HG03571 (cell line): ENCODE measurements around the gene TBC1D7.
A peak's percentile ranks its signal among the peaks of the same experiment; 100 is the strongest.

Experiments
- ATAC-seq: cut with Tn5 transposase; IDR thresholded peaks from one replicate; pipeline ENCODE4 v1.9.1; 2021; ENCODE audit not compliant: unreplicated experiment

TBC1D7 gene

GRCh38 chr6:13328076-13328874 lies at the start of gene TBC1D7:
Gene TBC1D7 (minus strand): TSS chr6:13328537. CDS start chr6:13326898, 1,639 bp downstream.
- peak; percentile 81 for ATAC-seq

GRCh38 chr6:13377054-13377758 lies 48.9 kb upstream of the TBC1D7 start:
- ATAC-seq = no peak

DNA sequence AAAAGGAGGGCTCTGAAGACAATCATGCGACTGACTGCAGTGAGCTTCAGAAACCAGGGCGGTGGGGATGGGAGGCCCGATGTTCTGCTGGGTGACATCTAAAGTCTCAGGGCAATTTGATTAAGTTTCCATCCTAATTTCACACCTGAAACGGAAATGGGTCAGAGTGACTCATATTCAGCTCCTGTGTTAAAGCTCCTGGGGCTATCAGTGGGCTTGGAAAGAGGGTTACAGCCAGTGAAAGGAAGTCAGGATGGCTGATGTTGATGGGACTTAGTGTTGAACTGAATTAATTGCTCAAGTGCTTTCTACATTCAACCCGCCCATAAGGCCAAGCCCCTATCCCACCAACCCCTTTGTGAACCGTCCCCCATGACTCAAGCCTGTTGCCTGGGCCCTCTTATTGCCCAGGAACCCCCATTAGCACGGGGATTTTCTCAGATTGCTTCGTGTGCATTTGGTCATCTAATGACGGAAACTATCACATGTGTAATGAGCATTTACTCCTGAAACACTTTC lies 47.1 kb upstream of the TBC1D7 start:
- ATAC-seq = peak; percentile 65

DNA sequence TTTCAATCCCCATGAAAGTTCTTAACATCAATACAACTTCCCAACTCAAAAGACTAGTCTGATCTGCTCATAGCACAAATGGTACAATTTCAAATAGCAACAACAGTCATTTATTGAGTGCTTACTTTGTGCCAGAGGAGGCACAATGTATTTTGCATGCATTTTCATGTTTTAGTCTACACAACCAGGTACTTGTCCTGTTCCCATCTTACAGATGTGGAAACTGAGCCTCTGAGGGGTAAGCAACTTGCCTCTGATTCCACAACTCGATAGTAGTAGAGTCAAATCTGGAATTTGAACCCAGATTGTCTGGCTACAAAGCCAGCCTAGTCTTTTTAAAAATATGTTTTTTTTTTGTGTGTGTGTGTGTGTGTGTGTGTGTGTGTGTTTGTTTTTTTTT lies 45.6 kb upstream of the TBC1D7 start:
- no peak for ATAC-seq

DNA sequence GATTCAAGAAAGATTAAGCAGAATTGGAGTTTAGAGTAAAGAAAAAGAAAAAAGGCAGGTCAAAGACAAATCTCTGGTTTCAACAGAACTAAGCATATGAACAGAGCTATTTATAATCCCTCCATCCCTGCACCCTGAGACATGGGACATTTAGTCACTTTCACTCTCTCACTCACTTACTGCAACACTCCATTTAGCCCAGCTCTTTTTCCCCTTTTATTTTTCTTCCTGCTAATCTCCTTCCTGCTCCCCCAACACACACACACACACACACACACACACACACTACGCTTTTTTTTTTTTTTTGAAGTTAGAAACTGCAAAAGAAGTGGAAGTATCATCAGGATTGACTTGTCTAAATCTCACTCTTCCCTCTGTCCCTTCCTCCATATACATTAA lies 45.1 kb upstream of the TBC1D7 start:
- no peak for ATAC-seq

DNA sequence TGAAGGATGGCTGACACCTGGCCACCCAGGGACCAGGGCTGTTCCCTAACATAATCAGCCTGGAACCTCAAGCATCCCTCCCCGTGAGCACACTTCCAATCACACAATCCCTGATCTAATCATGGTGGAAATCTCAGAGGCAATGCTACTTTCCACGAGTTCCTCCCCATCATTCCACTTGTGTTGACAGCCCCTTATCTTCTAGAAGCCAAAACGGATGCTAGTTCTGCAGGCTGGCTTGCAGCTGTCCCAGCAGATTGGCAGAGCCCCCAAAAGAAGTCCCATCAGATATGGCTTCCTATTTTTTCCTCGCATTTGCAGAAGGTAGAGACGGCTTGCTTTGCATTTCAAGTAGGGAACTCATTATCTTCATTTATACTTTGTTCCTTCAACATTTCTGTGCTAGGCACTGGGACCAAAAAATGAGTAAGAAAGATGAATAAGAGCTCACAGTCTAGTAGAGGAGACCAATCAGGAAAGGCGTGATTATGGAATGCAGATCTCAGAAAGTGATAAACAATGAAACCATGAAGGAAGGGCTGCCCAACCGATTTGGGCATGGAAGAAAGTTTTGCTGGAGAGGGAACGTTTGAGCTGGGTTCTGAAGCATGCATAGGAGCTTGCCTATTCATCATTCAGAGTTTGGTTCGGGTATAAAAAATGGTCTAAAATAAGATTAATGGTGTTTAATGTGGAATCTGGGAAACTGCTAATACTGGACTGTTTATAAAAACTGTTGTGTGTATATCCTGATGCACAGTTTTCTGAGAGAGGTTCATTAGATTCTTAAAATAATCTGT lies 44.6 kb upstream of the TBC1D7 start:
- ATAC-seq = no peak

- ATAC-seq = no peak
These were observed 43.7 kb upstream of the TBC1D7 start for GRCh38 chr6:13372076-13372475.

DNA sequence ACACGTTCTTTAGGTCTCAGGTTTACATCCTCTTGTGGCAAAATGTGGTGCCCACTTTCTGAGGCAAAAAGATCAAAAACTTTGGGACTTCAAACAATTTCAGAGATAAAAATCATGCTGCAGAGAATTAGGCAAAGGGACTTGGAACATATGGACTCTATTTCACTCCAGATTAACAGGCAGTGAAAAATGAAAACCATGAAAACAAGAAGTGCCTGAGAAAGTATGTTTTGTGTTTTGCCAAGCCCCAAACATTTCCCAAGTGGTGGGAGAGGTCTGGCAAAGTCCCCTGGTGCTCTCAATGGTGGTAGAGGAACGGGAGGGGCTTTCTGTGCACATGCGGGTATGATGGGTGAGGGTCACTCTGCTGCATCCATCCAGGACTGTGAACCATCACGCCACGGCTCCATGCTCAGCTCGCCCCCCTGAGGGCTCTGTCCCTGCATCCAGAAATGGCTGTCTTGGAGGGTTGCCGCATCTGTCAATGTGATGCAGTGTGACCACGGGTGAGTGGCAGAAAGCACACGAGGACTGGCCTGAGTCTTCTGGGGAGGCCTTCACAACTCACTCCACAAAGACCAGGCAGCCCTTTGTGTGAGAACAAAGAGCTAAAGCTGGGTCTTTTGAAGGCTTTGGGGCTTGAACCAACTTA lies 43.2 kb upstream of the TBC1D7 start:
- ATAC-seq = no peak

DNA sequence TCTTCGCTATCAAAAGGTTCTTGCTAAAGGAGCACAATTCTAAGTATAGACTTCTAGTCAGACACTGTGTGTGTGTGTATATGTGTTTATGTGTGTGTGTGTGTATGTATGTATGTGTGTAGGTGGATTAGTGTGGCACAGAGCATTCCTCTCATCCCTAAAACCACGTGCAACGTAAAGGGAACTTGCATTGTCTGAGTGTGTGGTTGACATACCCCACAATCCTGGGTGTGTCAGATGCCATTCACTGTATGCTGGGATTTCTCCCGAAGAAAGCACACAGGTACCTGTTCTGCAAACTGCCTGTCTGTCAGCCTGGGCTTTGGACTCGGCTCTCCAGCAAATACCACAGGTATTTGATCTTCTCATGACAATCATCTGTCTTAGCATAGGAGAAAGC lies 42.3 kb upstream of the TBC1D7 start:
- ATAC-seq = no peak

DNA sequence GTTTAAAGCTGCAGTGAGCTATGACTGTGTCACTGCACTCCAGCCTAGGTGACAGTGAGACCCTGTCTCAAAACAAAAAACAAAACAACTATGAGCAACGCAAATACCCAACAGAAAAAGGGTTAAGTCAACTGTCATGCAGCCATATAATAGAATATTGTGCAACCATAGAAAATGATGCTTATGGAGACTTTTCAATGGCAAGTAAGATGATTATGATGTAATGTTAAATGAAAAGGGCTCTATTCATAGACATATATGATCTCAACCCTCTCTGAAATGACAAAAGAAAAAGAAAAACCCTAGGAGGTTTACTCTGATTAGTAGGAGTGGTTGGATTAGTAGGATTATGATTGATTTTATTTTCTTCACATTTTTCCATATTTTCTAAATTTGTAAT lies 41.3 kb upstream of the TBC1D7 start:
- ATAC-seq = no peak

GRCh38 chr6:13368731-13369115 lies 40.4 kb upstream of the TBC1D7 start:
- ATAC-seq = no peak

DNA sequence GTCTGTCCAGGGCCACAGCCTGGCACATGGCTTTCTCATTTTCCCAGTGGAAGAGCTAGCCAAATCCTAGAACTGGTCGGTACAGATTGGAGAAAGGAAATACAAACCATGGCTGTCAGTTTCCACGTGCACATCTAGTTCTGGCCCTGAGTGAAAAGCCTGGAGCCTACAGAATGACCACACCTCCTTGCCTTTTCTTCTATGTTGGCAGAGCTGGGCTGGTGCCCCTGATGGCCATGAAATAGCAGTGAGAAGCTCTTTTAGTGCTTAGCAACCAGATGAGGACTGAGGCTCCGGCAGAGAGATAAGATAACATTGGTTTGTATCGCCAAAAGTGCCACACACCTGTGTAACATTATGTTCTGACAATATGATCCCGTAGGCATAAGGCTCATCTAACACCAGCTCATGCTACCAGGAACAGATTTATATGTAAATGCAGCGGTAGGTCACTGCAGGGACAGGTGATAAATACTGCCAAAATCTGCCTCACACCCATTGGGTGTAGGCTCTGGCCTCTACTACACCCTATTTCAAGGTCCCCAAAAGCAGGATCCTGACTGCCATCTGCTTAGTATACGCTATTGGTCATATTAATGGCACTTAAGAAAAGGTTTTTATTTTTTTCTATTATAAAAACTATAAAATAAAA lies 39.9 kb upstream of the TBC1D7 start:
- ATAC-seq = no peak

GRCh38 chr6:13367396-13367795 lies 39.1 kb upstream of the TBC1D7 start:
- no peak for ATAC-seq

DNA sequence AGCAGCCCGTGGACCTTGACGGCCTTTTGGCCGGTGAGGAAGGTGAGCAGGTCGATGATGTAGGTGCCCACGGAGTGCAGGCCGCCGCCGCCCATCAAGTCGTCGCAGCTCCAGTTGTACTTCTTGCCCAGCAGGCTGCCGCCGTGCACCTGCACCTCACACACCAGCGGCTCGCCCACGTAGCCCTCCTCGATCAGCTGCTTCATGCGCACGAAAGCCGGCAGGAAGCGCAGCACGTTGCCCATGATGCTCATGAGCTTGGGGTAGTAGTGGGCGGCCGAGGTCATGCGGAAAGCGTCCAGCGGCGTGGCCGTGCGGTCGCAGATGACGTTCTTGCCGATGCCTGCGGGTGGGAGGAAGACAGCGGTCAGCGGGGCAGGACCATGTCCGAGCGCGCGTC lies 37.0 kb upstream of the TBC1D7 start:
- no peak for ATAC-seq

GRCh38 chr6:13364842-13365241 lies 36.5 kb upstream of the TBC1D7 start:
- no peak for ATAC-seq

- ATAC-seq = no peak
These were observed 34.1 kb upstream of the TBC1D7 start for GRCh38 chr6:13362412-13362811.

DNA sequence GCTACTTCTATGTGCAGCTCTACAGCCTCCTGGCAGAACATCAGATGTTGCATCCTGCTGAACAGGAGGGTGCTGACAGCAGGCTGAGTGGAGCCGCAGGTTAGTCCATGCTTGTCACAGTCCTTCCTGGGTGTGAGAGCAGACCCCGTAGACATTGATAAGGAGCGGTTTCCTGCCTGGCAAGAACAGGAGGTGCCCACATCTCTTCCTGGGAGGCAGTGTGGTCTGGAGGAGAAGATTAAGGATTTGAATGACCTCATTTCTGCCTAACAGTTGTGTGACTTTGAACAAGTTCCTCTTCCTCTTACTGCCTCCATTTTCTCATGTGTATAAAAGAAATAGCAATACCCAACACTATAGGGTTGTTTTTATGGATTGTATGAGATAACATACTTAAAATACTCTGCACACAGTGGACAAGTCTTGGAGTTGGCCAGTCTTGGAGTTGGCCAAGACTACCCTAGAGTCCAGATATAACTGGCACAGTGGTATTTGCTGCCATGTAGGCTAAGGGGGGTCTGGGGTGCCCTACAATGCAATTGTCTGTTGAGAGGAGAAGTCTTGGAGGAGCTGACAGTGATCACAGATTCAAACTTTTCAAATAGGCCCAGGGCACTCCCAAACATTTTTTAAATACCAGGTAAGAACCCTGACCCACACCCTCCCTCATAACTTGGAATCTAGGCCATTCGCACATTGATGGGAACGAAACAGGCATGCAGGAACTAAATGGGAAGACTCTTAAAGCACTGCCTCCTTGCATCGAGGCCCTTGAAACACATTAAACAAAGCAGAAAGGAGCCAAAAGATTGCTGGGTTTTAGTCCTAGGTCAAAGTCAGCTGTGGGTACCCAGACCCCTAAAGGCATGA lies 32.6 kb upstream of the TBC1D7 start:
- ATAC-seq = no peak

GRCh38 chr6:13359287-13359686 lies 30.9 kb upstream of the TBC1D7 start:
- no peak for ATAC-seq

DNA sequence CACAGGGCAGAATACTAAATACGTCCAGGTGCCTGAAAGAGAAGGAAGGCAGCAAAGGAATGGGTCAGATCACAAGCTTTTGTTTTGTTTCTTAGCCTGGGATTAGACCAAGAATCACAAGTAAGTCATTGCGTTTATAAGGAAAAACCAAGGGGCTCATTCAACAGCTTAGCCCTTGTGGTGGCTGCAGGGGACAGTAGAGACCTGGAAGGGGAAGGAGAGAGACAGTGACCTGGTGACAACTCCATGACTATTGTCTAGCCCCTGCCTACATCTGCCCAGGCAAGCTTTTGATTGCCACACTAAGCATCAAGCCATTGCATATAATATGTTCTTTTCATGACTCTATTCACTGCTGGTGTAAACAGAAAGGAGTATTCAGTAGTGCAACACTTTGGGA lies 30.2 kb upstream of the TBC1D7 start:
- no peak for ATAC-seq
